NOMO-1 (cell line): ENCODE data around the gene MITF.
A peak's percentile ranks its signal among the peaks of the same experiment; 100 is the strongest.

ENCODE experiments used
- DNase-seq, 2 experiments: peaks; one replicate each; lab custom pipeline; 2025; ENCODE audit not compliant: unreplicated experiment in 2 of 2; lab: John Stamatoyannopoulos, UW

Gene MITF

DNA sequence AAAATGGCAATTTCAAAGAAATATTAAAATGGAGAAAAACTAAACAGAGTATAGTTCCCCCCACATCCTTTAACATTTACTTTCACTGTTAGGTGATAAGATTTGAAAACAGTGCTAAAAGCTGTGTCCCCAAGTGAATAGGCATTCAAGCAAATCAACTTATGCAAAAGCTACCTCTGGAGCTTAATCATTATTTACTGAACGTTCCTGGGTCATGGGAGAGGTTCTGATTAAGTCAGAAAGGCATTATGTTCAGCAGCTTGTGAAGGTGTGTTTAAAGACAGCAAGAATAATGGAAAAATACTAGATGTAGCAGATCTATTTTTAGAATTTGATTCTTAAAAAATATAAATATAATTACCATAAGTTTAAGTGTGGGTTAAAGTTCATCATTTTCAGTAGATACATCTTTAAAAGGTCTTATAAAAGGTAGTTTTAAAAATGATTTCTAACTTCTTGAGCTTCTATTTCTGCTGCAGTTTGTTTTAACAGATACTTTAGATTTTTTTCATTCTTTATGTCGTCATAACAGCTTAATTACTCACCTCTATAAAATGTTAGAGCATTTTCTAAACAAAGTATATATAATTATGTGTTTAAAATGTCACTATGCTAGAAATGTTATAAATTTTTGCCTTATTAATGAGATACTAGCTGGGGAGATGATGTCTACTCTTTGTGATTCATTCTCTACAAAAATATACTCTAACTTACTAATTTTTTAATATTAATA is 127.9 kb downstream of the MITF start:
- no peak for DNase-seq

- DNase-seq = no peak
Observed at GRCh38 chr3:69867941-69868505, 128.8 kb downstream of the MITF start.

- DNase-seq = no peak
Observed at GRCh38 chr3:69868841-69869420, 129.7 kb downstream of the MITF start.

- DNase-seq = no peak
Observed at GRCh38 chr3:69869643-69870042, 130.4 kb downstream of the MITF start.

DNA sequence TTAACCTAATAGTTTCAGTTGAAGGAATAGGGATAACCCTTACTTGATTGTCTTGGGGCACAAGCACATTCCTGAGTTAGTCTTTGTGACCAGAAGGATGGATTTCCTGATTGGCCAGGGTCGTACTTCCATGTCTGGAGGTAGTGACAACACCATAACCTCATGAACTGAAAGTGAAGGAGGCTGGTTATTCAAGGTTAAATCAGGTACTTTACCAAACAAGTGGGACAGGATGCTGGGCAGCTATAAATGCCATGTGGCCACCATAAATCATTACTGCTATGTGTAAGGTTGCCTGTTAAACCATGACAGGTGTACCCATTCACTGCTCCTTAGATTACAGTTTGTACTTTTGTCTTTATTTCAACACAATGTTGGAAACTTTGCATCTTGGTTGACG is 132.0 kb downstream of the MITF start:
- no peak for DNase-seq

- DNase-seq = peak in 1 of 2 experiments; percentile 20
Observed at GRCh38 chr3:69871868-69872267, 132.6 kb downstream of the MITF start.

- DNase-seq = no peak
Observed at GRCh38 chr3:69872783-69873378, 133.6 kb downstream of the MITF start.

DNA sequence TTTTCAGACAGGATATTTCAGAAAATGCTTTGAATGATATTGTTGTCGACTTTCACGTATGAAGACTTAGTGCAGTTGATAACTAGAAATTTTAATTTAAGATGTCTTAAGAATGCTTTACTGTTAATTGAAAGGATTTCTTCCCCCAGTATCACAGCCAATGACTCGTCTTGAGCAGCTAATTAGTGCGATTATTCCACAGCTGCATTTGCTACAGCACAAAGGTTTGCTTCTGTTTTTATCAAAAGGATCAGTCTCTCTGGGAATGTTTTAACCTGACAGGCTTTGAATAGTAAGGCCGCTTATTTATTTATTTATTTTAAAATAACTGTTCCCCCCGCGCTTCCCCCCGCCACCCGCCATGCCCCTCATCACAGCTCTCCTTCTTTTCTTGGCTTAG is 136.8 kb downstream of the MITF start:
- DNase-seq = no peak

DNA sequence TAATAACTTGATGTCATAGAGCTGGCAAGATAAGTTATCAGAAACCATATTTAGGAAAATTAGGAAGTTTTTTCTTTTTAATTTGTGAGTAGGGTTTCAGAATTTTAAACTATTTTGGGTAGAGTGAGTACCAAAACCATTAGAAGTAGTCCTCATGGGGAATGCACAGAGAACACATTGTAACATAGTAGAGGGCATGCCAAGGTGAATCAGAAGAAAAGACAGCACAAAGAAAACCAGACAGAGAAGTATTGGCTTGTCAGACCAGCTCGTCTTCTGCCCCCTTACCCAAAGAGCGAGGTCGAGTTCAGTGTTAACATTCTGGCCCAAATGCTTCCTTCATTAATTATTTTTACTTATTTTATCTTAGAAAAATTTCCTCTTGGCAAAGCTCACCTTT is 139.0 kb downstream of the MITF start:
- no peak for DNase-seq

DNA sequence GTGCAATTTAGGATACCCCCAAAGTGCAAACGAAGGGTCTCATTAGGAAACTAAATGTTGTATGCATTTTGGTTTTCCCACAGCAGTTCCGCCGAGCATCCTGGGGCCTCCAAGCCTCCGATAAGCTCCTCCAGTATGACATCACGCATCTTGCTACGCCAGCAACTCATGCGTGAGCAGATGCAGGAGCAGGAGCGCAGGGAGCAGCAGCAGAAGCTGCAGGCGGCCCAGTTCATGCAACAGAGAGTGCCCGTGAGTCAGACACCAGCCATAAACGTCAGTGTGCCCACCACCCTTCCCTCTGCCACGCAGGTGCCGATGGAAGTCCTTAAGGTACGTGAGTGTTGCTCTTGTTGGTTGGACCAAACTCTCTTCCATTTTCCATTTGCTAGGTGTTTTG is 139.8 kb downstream of the MITF start:
- no peak for DNase-seq

DNA sequence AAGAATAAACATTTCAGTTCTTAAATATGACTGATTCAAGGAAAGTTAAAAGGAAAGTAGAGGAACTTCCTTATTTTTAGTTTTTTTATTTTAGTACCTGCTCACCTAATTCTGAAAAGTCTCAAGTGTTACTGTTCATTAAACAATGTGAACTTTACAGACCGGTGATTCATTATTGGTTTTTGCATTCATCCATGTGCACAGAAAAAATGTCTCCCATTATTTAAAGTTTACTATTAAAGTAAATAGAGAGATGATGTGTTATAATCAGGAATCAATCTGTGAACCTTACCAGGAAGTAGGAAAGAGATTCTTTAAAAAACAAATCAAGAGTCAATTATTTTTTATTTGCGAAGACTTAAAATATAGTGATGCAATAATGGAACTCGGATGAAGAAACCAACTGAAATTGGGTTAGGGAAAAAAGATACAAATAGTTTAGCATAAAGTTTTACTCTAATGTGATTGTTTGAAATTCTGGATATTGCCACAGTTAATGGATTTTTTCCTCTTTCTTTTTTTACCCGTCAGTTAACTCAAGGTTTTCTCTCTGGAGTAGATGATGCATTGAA is 140.9 kb downstream of the MITF start:
- no peak for DNase-seq

GRCh38 chr3:69881051-69881450 is 141.8 kb downstream of the MITF start:
- peak in 1 of 2 experiments; percentile 71 for DNase-seq

DNA sequence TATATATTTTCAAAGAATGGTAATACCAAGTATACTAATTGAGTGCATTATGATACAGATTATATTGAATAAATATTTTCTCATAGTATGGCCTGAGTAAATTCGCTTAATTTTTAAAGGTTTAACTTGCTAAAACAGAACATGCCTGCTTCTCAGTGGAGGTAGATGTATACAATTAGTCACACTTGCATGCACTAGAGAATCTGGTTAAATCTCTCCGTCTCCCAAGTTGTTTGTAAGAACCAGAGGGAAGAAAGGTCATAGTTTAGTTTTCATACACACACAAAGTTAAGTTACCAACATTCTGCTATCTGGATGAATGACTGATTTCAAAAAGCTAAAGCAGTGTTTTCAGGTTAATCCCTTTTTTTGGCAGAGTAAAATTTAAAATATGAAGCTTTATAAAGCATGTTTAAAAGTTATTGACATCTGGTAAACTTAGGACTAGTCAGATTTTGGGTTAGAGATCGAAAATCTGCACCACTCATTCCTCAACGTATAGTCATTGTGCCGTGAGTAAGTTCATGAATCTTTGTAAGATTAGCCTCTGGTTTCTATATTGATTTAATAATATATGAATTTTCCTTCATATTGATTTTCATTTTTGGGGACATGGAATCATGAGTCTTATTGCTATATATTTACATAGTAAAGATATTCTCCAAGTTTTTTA is 142.6 kb downstream of the MITF start:
- DNase-seq = no peak

DNA sequence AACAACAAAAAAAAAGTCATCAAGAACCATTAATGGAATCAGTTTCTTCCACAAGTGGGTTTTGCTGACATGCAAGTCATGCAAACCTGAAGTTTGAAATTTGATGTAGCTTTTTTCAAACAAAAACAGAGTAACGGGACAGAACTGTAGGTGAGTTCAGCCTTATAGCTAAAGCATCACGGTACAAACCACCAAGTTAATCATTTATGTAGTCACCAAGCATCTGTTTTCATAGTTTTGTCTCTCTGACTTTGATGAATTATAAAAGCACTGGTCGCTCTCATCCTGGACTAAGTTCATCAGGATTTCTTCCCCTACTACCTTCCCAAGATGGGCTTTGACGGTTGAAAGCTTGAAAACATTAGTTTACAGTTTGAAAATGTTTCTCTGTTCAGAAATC is 143.3 kb downstream of the MITF start:
- no peak for DNase-seq

GRCh38 chr3:69888040-69888942 is 149.0 kb downstream of the MITF start:
- no peak for DNase-seq

- no peak for DNase-seq
Observed at GRCh38 chr3:69888943-69889315, 149.7 kb downstream of the MITF start.

DNA sequence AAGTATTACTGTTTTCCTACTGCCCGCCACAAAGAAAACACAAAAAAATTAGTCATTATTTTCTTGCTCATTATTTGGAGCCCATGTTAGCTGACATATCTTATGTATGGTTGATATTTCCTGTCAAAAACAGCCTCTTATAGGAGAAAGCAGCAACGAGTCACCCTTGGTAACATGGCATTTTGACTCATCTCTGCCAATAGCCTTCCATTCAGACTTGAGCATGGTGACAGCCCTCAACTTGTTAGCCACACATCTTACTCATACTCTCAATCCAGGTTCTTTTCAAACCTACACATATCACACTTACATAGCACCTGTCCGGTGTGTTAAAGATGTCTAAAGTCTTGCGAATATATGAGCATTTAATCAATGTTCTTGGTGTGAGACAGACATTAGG is 150.8 kb downstream of the MITF start:
- no peak for DNase-seq

- no peak for DNase-seq
Observed at GRCh38 chr3:69890691-69891090, 151.4 kb downstream of the MITF start.

DNA sequence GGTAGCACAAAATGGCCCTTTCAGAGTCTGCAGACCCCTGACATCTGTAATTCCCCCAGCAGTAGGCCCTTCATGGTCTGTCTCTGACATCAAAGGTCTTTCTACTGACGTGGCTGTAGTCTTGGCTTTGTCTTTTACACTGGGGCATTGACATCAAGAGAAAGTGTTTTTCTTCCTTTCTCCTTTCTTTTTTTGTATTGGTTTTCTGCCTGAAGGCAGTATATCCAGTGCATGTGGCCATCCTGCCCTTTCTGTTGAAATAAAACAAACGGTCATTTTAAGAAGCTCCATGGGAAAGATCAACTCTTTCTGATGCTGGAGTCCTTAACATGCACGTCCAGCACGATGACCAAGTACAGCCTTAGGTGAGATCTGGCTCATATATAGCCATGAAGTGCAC is 153.4 kb downstream of the MITF start:
- no peak for DNase-seq

GRCh38 chr3:69893274-69893673 is 154.0 kb downstream of the MITF start:
- DNase-seq = no peak
